HG02642 (cell line): ENCODE results near the gene PIK3AP1.

ENCODE experiments used
- ATAC-seq: cut with Tn5 transposase; IDR thresholded peaks from one replicate; pipeline ENCODE4 v1.9.1; 2021; ENCODE audit warnings: mild to moderate bottlenecking; ENCODE audit not compliant: unreplicated experiment, poor library complexity

PIK3AP1 gene

GRCh38 chr10:96619796-96620773 is 100.2 kb downstream of the PIK3AP1 start:
- ATAC-seq, result no peak

GRCh38 chr10:96619120-96619519 is 101.2 kb downstream of the PIK3AP1 start:
- no peak for ATAC-seq

DNA sequence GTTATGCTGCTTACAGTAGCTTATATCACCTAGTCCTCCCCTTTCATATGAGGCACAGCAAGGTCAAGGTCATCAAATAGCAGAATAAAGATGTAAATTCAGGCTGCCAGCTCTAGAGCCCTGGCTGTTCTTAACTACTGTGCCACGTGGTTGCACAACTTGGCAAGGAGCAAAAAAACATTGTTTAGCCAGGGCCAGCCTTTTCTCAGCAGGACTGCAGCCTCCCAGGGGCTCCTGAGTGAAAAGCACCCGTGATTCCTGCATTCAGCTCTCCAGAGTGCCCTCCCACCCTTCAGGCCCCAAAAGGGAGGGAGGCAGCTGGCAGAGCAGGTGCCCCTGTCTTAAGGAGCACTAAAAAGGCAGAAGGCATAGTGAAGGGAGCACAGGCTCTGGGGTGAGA is 101.7 kb downstream of the PIK3AP1 start:
- ATAC-seq, result no peak

GRCh38 chr10:96616961-96617360 is 103.4 kb downstream of the PIK3AP1 start:
- ATAC-seq, result no peak

- ATAC-seq, result no peak
Measured at GRCh38 chr10:96614515-96614914, 105.8 kb downstream of the PIK3AP1 start.

DNA sequence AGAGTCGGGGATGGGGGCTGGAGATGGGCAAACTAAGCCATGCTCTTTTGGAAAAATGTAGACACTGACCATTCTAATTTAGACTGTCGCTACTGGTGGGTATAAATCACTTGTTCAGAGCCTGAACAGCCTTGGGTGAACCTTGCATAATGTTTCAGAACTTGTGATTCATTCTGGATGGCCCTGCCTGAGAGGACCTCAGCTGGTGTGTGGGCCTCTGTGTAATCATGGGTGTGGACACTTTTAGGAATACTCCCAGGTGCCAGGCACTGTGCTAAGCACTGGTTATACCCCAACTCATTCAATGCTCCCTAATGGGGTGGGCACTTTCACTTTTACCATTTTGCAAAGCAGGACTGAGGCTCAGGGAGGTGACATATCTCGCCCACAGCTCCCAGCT is 106.7 kb downstream of the PIK3AP1 start:
- no peak for ATAC-seq

DNA sequence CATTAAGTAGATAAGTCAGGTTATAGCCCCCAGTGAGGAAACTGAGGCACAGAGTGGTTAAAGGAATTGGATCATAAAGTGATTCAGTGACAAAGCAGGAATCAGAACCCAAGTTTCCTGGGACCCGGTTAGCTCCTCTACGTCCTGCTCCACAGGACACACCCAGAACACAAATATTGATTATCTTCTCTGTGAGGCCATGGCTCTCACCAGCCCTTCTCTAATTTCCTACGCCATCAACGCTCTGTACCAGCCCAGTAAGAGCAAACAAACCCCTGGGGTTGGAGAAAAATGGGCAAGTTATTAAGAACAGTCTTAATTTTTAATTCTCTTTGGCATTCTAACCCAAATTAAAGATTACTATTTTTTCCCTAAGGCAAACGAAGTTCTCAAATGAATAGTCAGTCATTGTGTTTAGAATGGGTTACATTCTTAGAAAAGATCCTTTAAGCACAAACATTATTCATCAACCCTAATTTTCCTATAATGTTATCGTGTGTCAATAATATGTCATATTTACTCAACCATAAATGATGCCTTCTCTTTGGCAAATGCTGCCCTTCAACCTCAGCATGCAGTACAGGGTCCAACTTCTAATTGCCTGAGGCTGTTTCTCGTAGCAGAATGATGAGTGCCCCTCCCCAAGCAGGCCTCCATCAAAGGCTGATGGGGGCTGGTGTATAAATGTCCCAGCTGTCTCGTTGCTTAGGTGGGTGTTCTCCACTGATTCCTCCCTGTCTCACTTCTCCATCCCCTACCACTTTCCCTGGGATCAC is 108.1 kb downstream of the PIK3AP1 start:
- no peak for ATAC-seq

GRCh38 chr10:96610817-96611216 is 109.5 kb downstream of the PIK3AP1 start:
- ATAC-seq, result no peak

DNA sequence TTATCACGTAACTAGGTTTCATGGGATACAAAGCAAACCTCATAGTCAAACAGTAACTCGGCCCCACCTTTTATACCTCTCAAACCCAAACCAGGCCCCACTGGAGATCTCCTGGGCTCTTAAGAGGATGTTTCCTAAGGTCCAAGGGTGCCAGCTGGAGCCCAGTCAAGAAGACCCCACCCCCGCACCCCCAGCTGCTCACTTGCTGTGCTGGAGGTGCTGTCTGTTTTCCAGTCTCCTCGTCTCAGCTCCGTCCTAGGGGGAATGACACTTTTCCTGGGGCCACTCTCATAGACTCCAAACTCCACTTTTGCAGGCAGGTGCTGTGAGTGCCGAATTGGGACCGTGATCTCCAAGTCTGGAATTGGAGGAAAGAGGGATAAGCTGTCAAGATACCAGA is 110.8 kb downstream of the PIK3AP1 start:
- ATAC-seq, result no peak

DNA sequence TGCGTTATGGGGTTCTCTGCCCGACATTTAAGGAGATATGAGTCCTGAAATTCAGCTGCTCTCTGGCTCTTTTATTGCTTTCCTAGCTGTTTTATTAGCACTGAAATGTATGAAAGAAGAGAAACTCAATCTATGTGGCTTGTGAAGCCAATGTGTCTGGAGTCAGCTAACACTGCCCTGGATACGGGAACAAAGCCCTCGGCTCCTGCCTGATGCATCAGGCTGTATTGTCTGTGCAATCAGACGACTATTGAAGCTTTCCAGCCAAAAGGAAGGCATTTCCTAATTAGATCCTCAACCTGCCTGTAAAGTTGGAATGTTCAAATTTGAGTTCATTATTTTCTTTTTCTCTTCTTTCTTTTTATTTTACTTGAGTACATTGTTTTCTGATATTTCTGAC is 111.5 kb downstream of the PIK3AP1 start:
- no peak for ATAC-seq

DNA sequence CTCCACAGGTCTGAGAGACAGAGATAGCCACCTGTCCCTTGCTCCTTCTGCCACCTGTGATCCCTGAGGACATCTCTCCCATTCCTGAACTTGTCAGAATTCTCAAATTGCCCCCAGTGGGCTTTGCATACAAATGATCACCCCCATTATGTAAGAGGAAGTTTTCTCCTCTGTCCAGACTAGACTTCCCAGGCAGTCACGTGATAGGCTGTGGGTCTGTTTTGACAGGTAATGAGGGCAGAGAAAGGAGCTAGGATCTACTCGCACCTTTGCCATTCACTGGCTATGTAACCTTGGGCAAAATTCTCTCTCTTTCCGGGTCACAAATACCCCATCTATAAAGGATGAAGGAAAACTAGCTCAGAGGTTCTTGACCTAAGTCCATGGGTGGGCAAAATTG is 112.1 kb downstream of the PIK3AP1 start:
- no peak for ATAC-seq

- ATAC-seq, result no peak
Measured at GRCh38 chr10:96606946-96607345, 113.4 kb downstream of the PIK3AP1 start.

GRCh38 chr10:96606216-96606615 is 114.1 kb downstream of the PIK3AP1 start:
- no peak for ATAC-seq

GRCh38 chr10:96600337-96600736 is 120.0 kb downstream of the PIK3AP1 start:
- no peak for ATAC-seq

DNA sequence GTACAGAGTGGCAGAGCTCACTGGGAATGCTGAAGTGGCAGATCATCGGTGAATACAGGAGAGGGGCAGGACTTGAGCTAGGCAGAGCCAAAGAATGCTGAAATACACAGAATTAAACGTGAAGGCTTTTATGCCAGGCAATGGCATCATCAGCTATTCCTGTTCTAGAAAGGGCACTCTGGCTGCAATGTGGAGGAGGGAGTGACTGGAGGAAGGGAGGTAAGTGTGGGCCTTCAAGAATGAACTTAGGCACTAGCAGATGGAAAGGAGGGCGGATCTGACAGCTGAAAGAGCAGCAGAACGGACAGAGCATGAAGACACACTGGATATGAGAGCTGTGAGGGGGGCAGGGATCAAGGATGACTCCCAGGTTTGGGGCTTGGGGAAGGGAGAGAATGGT is 121.5 kb downstream of the PIK3AP1 start:
- ATAC-seq, result no peak

GRCh38 chr10:96596422-96597407 is 123.6 kb downstream of the PIK3AP1 start:
- no peak for ATAC-seq

GRCh38 chr10:96595741-96596140 is 124.6 kb downstream of the PIK3AP1 start:
- ATAC-seq, result no peak

- no peak for ATAC-seq
Measured at GRCh38 chr10:96591946-96592345, 128.4 kb downstream of the PIK3AP1 start.

- no peak for ATAC-seq
Measured at GRCh38 chr10:96588616-96589419, 131.5 kb downstream of the PIK3AP1 start.
